GM03348 (cell line): ENCODE measurements around the gene NRAP.

Source experiments
- DNase-seq: peaks from one replicate; pipeline ENCODE4 v3.0.0; 2012; ENCODE audit warnings: low spot score

NRAP gene

DNA sequence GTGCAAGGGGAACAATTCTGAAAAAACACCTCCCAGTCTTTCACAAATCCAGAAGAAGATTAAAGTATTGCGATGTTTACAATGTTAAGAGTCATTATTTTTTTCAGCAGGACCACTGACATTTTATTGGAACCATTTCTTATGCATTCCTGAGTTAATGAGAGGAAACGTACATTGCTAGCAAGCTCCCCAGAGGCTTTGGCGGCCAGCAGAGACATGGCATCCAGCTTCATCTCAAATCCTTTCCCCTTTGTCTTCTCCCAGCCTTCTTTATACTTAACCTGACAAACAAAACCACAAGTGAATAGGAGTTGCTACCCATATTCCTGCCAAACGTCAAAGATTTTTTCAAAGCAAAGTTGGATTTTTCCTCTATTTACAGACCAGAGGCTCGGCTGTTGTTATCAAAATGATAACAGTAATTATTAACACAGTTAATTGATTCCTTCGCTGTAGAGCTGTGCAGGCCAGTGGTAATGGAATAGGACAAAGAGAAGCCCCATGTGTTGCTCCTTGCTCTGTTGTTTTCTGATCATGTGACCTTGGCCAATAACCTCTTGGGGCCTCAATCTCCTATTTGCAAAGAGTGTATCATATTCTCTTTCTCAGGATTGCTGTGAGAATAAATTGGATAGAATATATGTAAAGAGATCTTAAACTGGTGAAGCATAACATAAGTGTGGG is 32.0 kb downstream of the NRAP start:
- DNase-seq: no peak

DNA sequence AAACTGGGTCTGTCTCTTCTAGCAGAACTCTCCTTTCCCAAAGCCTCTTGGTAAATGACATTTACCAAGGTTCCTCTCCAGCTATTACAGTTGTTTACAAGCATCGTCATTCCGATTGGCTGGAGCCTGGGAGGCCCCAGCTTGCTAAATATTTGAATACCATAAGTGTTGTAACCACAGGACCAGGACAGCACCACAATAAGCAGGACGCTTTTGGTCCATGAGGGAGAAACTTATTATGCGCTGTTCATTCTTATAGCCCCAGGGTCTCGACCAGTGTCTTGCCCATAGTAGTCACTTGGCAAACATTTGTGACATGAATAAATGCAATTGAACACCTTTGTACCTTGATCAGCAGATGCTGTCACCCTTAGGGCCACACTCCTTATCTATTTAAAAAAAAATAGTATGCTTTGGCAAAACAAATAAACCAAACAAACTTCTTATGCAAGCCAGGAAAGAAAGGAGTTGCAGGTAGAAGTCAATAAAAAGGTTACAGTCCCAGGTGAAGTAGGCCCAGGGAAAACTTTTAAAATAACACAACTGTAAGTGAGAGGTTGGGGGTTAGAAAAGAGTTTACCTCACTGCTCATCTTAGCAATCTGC is 32.8 kb downstream of the NRAP start:
- no peak for DNase-seq

DNA sequence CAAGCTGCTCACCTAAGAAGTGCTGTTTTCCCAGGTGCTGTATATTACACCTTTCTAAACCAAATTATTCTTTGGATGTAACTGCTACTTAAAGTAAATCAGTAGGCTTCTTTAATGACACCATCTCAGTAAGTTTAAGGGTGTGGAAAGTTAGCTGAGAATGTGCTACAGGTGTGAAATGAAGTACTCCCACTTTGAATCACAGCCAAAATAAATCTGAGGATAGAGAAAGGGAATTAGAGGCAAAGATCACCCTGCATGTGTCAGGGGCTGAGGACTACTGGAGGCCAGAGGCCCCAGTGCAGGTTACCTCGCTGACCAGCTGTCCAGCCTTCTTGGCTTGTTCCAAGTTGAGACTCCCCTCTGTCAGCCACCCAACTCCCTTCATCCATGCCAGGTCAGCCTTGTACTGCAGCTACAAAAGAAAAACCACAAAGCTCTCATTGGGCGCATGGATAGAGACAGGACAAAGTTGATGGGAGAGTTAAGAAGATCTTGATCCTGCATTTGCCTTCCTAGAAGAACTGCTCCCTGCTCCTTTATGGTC is 35.2 kb downstream of the NRAP start:
- DNase-seq: no peak

- DNase-seq: no peak
These were observed 36.0 kb downstream of the NRAP start for GRCh38 chr10:113627836-113628235.

DNA sequence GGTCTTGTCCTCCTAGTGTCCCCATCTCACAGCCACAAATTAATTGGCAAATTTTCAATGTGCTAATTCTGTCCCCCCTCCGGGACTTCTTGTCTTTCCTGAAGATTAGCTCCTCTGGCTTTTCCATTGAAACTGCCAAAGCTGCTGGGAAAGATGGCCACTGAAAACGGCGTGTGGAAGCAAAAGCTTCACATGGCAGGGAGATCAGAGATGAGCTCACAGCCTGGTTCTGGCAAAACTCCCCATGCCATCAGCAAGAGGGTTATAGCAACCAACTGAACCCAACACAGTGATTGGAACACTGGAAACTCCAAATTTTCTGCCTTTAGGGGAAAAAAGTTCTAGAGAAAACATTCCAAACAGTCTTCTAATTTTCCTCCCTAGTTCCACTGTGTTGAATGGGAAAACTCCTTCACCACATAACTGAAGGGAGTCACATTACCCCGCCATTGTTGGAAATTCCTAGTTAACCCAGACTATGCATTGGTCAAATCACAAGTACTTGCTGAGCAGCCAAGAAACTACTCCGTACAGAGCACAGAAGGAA is 37.0 kb downstream of the NRAP start:
- no peak for DNase-seq

- DNase-seq: no peak
These were observed 38.2 kb downstream of the NRAP start for GRCh38 chr10:113625461-113626186.

DNA sequence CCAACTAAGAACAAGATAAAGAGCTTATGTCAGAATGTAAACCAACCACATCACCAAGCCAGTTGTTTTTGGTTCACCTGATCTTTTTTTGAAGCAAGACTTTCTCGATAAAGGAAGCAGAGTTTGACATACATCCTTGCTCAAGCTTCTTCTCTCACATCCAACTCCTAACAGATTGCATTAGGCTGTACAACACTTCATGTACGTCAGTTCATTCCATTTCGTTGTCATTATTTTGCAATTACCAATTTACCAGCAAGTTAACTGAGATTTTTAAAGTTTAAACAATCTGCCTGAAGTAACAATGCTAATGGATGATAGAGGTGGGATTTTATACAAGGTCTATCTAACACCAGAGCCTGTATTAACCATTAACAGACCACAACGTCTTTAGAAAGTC is 41.0 kb downstream of the NRAP start:
- no peak for DNase-seq

DNA sequence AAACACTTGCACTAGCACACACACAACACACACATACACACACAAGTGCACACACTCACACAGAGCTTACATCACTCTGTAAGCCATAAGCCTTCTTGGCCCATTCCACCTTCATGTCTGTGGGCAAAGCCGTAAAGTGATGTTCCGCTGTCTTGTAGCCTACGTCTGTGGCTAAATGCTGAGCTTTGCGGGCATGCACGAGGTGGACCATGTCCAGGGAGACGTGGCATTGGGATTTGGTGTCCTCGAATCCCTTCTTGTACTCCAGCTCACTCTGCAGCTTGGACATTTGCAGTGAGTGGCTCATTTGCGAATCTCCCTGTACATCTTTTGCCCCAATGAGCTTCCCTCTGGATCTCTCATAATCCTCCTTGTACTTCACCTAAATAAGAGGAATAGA is 42.0 kb downstream of the NRAP start:
- no peak for DNase-seq

GRCh38 chr10:113620936-113621335 is 42.9 kb downstream of the NRAP start:
- no peak for DNase-seq

- DNase-seq: no peak
These were observed 43.3 kb downstream of the NRAP start for GRCh38 chr10:113620511-113620910.

DNA sequence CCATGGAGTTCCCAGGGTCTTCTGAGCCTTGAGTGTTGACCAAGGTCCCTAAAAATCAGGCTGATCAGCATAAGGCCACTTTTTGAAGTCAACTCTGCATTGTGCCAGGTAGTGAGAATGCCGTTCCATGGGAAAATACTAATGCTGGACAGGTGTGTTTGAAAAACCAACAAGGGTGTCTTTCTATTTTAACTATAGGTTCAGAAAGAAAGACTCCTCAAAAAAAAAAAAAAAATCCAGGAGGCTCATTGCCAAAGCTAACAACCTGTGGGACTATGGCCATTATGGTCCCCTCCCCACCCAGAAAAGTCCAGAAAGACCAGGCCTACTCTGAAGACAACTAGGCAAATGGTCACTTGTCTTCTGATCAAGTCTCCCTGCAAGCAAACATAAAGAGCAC is 44.4 kb downstream of the NRAP start:
- DNase-seq: no peak

- no peak for DNase-seq
These were observed 45.5 kb downstream of the NRAP start for GRCh38 chr10:113618338-113618737.

DNA sequence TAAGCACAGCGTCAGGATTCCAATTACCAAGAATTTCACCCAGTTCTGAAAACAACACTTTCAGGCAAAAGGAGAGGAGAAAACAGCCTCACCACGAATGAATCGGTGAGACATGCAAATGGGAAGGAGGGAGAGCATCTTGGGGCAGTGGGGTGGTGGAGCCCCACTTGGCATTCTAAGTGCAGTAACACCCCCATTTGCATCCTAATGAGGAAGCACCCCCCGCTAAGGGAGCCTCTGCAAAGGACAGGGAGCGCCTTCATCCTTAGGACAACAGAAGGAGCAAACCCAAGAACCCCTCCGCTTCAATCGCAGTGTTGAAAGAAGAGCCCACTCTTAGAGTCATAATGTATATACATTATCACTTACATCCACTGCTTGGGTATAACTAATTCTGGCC is 46.8 kb downstream of the NRAP start:
- no peak for DNase-seq

GRCh38 chr10:113616244-113617074 is 47.4 kb downstream of the NRAP start:
- DNase-seq: peak; percentile 52

GRCh38 chr10:113613977-113614690 is 49.7 kb downstream of the NRAP start:
- DNase-seq: no peak

DNA sequence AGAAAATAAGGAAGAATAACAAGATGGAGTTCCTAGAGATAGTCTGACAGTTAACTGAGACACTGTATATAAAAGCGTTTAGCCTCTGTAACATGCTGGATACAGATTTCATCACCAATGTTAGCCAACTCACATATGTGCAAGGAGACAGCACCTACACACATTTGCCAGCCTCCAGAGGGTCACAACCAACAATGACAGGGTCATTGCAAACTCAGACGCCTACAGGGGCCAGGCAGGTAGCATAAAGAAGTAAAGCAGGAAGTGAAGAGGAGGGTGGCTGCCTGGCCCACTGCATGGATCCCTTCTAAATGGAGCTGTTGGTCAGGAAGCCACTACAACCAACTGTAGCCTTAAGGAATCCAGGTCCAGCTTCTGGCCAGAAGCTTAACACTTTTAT is 50.4 kb downstream of the NRAP start:
- DNase-seq: no peak

DNA sequence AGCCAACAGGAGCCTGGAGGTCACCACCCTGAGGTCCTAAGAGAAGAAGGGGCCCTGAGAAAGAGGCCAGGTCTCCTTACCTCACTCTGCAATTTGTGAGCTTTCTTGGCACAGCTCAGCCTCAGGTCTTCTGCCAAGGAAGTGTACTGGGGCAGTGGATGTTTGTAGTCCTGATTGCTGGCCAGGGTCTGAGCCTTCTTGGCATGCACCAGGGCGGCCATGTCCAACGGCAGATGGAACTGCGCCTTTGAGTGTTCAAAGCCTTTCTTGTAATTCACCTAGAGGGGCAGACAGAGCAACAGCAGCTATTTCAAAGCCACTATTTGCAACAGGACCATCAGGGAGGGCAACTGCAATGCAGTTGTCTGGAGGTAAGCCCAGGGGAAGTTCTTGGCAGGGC is 51.7 kb downstream of the NRAP start:
- DNase-seq: no peak

- no peak for DNase-seq
These were observed 52.9 kb downstream of the NRAP start for GRCh38 chr10:113610631-113611601.

GRCh38 chr10:113609704-113610108 is 54.1 kb downstream of the NRAP start:
- DNase-seq: no peak
